ENCODE data around the gene MACO1.
"Not testable (repeated sequence)": the region's sequence is repeated elsewhere in the genome, so short reads cannot be mapped to it uniquely, and the experiment has no call there.

Gene MACO1

GRCh38 chr1:25425098-25426085, 5.3 kb upstream of the MACO1 start:
- DNase-seq (ENCODE audit: low read depth, low spot score): no peak

- DNase-seq (ENCODE audit: low read depth, low spot score): no peak
Measured at GRCh38 chr1:25427696-25428095, 3.0 kb upstream of the MACO1 start.

- no peak for DNase-seq (ENCODE audit: low read depth, low spot score)
Measured at GRCh38 chr1:25428475-25429166, 2.1 kb upstream of the MACO1 start.

- DNase-seq (ENCODE audit: low read depth, low spot score): no peak
Measured at GRCh38 chr1:25430967-25431881, 527 bp downstream of the MACO1 start.

- DNase-seq (ENCODE audit: low read depth, low spot score): no peak
Measured at GRCh38 chr1:25431955-25432719, 1.4 kb downstream of the MACO1 start.

- DNase-seq (ENCODE audit: low read depth, low spot score): no peak
Measured at GRCh38 chr1:25432749-25433388, 2.2 kb downstream of the MACO1 start.

GRCh38 chr1:25433389-25434186, 2.9 kb downstream of the MACO1 start:
- no peak for DNase-seq (ENCODE audit: low read depth, low spot score)

GRCh38 chr1:25435397-25436108, 4.9 kb downstream of the MACO1 start:
- DNase-seq (ENCODE audit: low read depth, low spot score): no peak

GRCh38 chr1:25437672-25438071, 7.0 kb downstream of the MACO1 start:
- DNase-seq (ENCODE audit: low read depth, low spot score): no peak

GRCh38 chr1:25439287-25439686, 8.6 kb downstream of the MACO1 start:
- DNase-seq (ENCODE audit: low read depth, low spot score): no peak

- DNase-seq (ENCODE audit: low read depth, low spot score): peak; percentile 55
Measured at GRCh38 chr1:25442178-25442577, 11.5 kb downstream of the MACO1 start.

- DNase-seq (ENCODE audit: low read depth, low spot score): no peak
Measured at GRCh38 chr1:25443030-25443699, 12.5 kb downstream of the MACO1 start.

- not testable (repeated sequence) for DNase-seq (ENCODE audit: low read depth, low spot score)
Measured at GRCh38 chr1:25444604-25445003, 13.9 kb downstream of the MACO1 start.

- DNase-seq (ENCODE audit: low read depth, low spot score): no peak
Measured at GRCh38 chr1:25445993-25446538, 15.4 kb downstream of the MACO1 start.

- peak; percentile 15 for DNase-seq (ENCODE audit: low read depth, low spot score)
Measured at GRCh38 chr1:25447547-25447946, 16.9 kb downstream of the MACO1 start.

GRCh38 chr1:25450891-25451290, 20.2 kb downstream of the MACO1 start:
- DNase-seq (ENCODE audit: low read depth, low spot score): no peak

- DNase-seq (ENCODE audit: low read depth, low spot score): no peak
Measured at GRCh38 chr1:25451908-25452307, 21.2 kb downstream of the MACO1 start.

GRCh38 chr1:25456502-25456901, 25.8 kb downstream of the MACO1 start:
- no peak for DNase-seq (ENCODE audit: low read depth, low spot score)
